Fibroblast of skin of left quadriceps (primary cell): ENCODE measurements around the gene TDRD10.
A peak's percentile ranks its signal among the peaks of the same experiment; 100 is the strongest.

ENCODE experiments used
- DNase-seq, 2 experiments: peaks; one replicate each; pipeline ENCODE4 v3.0.0-alpha.2; 2013; ENCODE audit warnings: low read depth in 2 of 2

Gene TDRD10

DNA sequence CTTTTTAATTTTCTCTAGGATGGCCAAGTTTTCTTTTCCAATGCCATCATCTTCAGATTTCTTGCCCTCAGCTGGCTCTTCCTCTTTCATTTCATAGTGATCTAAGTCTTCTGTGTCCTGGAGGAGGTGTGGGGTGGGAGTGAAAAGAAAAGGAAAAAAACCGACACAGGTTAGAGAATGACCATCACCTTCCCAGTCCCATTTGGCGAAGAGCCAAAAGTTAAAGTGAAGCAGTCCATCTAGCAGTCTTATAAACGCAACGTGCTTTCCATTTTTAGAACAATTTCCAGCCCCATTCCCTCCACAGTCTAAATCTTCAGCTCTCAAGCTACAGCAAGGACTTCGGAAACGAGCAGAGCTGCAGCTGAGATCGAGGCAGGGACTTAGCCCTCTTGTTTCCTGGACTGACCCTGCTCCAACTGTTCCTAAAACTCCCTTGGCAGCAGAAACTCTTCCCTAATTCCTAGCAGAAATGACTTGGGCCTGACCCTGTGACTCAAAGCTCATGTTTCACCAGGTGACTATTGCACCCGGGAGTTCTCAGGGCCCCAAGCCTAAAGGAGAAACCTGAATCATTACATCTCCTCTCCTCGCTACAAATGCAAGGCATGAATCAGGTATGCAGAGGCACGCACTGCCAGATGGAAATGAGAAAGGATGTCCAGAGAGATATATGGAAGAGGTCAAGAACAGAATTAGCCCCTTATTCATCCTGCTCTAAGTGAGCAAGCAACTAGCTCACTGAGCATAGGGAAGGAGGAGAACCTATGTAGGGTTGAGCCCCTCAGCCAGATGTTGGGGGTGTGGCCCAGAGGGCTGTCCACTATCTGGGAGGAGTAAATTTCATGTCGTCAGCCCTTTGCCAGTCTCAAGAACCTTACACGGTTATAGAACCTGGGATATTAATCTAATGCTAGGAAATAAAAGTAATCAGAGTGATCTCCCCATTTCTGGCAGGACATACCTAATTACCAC lies 51.3 kb downstream of the TDRD10 start:
- no peak for DNase-seq

DNA sequence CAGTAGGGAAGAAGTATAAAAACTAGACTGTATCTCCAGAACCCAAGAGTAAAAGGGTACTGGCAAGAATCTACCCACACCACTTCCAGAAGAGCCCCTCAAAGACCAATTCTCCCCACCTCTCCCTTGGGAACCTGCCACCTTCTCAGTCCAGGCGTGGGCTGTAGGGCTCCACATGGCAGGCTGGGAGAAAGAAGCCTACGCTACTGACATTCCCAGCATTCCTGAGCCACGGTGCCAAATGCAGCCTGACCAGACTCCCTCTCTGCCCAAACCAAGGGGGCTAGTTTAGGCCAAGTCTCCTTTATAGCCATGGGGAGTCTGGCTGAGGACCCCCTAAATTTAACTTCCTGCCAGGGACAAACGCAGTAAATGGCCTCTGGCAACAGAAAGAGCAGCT lies 54.4 kb downstream of the TDRD10 start:
- DNase-seq = no peak

DNA sequence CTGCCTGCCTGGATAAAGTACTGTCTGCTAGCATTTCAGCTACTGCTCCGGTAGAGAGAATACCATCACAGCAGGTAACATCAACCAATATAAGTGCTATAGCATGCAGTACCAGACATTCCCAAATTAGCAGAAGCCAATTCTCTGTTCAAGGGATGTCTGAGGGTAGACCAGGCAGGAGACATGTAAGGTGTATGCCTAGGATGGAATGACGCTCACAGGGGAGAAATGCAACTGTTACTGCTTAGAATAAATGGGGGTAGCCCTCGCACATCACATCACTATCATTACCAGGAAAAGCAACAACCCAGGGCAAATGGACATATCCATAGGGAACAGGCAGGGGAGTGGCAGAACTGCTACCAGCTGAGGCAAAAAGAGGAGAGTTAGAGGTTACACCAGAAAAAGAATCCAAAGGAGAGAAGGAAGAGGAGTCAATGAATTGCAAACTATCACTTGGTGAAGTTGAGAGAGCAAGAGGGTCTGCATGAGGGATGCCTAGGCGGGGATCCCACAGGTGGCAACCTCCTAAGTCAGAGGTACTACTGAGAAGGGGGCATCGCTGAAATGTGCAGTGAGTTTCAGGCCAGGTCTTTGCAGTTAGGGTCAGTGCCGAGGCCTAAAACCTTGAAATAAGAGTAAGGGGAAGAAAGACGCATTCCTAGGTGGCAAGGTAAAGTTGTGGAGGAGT lies 55.4 kb downstream of the TDRD10 start:
- no peak for DNase-seq

DNA sequence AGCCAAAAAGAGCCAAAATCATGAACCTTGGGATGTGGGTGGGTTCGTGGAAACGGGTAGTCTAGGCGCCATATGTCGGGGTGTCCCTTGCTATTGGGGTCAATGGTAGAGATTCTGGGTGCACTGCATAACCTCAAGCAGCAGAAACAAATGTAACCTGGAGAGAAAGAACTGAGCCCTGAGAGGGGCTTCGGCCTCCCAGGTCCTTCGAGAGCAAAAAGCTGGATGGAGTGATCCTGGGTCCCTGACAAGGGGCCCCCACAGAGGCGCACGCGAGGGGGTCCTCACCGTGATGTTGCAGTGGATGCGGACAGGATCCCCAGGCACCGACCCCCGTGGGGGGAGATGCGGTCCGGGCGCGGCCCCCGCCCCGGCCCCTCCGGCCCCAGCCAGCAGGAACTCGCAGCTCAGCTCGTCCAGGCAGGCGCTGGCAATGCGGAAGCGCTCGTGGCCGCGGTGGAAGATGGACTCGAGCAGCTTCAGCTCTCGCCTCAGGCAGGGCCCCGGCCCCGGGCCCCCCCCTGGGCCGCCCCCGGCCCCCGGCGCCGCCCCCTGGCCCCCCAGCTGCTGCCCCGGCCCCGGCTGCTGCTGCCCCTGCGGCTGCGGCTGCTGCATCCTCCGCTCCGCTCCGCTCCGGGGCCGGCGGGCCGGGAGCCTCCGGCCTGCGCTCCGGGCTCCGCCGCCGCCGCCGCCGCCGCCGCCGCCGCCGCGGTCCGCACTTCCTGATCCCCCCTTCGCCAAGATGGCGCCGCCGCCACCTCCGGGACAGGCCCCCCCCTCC lies 56.1 kb downstream of the TDRD10 start, which contains the start of gene UBE2Q1:
TSS of gene UBE2Q1 (minus strand) at position 724 of the 781 bp plus-strand sequence. CDS start at position 615, 109 bp downstream.
- no peak for DNase-seq

DNA sequence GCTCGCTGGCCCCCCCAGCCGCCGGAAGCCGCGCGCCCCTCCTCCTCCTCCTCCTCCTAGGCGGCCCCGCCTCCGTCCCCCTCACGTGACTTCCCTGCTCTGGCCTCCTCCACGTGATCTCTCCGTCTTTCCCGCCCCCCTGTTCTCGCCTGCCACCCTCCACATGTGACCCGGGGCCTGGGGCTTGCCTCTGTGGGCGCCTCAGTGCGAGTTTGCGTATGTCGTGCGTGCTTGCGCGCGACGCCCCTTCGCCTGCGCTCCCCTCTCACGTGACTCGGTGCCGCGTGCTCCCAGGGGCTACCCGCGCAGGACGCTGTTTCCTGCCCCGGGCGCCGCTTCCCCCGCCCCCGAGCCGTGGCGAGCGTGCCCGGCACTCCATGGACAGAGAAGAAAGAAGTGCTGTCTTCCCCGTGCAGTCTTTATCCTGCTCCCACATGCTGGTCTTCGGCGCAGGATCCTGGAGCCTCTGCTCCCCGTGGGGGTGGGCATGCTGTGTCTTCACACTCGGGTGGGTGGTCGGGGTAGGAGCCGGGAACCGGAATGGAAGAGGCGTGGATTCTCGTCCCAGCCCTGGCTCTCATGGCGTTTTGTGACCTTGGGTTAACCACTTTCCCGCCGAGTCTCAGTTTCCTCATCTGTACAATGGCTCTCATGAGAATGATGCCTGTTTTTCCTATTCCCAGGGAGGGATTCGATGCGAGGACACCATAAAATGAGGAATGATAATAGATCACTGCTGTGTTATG lies 56.9 kb downstream of the TDRD10 start:
- peak; percentile 98 for DNase-seq

DNA sequence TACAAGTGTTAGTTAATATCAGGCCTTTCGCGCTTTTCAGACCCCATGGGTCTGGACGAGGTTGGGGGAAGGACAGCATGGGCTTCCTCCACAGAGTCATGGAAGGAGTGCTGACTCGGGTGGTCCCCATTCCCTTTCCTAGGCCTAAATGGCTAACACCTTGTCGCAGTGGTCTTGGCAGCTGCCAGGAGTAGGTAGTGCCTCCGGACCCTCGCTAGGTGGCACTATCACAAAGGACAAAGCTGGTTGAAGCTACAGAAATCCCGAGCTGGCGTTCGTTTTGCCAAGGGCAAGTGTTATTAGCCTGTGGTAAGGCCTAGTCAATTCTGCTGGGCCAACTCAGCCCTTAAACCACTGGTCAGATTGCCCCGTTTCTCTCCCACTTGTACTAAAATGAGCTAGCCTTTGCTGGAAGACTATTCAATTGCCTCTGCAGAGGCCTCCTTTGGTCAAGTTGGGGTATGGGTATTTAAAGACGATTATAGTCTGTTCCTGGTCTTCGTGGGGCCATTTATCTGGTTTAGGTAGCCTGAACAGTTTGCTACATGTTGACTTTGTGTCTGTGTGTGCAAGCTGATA lies 57.5 kb downstream of the TDRD10 start:
- peak; percentile 67 to 72 for DNase-seq

DNA sequence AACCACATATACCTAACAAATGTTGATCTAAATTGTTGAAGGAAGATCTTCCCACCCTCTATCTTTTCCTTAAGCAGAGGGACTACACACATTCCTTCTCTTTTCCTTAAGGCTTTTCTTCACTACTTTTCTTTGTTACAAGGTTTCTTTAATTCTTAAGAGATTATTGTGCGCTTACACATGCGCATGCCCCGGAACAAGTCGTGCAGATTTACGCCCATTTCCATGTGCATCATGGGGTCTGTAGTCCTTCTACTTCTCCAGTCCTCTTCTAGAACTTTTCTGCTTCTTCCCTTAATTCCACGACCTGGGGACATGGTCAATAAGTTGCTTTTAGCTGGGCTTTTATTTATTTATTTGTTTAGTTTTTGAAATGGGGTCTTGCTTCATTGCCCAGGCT lies 63.9 kb downstream of the TDRD10 start:
- DNase-seq = no peak

DNA sequence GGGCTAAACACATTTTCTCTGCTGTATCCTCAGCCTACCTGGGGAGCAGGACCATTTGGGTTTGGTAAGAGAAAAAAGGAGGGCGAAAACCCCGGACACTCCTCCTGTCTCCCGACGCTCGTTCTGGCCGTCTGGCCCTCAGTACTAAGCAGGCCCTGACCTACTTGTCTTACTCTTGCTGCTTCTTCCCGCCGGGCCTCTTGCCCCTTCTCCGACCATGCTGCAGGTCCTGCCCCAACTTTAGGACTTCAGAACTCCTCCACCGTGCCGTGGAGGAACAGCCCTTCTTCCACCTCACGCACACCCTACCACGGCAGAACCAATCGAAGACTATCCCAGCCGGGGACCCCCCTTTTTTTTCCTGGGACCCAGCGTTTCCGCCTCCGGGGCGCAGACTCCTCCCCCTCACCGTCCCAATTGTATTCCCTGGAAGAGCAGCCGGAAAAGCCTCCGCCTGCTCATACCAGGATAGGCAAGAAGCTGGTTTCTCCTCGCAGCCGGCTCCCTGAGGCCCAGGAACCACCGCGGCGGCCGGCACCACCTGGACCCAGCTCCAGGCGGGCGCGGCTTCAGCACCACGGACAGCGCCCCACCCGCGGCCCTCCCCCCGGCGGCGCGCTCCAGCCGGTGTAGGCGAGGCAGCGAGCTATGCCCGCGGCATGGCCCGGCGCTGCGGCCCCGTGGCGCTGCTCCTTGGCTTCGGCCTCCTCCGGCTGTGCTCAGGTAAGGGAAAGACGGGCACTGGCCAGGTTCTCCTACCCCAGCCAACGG lies 65.6 kb downstream of the TDRD10 start, which contains the start of gene CHRNB2:
TSS of gene CHRNB2 (plus strand) at position 393 of the 771 bp plus-strand sequence. CDS start at position 660, 267 bp downstream.
- no peak for DNase-seq

DNA sequence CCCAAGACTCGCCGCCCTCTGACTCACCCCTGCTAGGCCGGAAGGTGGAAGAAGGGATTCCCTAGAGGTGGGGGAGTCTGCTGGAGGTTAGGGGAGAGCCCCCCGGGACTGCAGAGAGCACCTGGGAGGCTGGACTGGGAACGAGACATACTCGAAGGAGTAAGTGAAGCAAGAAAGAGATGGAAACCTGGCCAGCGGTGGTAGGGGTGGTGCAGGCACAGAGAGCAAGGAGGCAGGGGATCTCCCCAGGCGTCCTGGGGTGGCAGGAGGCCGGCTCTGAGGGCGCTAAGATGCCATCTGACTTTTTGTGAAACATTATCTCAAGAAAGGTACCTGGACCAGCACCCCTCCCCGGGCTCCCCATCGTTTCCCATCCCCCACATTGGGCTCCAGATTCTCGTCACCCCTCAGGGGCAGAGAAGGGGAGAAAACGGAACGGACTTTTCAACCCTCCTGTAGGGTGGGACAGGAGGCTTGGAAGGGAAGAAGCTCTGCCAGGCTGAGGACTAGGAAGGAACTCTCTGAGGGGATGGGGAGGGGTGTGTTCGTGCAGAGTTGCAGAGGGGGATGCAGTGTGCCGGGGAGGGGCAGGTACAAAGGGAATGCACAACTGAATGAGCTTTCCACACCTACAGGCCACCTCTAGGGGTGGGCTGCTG lies 66.3 kb downstream of the TDRD10 start:
- DNase-seq = no peak

DNA sequence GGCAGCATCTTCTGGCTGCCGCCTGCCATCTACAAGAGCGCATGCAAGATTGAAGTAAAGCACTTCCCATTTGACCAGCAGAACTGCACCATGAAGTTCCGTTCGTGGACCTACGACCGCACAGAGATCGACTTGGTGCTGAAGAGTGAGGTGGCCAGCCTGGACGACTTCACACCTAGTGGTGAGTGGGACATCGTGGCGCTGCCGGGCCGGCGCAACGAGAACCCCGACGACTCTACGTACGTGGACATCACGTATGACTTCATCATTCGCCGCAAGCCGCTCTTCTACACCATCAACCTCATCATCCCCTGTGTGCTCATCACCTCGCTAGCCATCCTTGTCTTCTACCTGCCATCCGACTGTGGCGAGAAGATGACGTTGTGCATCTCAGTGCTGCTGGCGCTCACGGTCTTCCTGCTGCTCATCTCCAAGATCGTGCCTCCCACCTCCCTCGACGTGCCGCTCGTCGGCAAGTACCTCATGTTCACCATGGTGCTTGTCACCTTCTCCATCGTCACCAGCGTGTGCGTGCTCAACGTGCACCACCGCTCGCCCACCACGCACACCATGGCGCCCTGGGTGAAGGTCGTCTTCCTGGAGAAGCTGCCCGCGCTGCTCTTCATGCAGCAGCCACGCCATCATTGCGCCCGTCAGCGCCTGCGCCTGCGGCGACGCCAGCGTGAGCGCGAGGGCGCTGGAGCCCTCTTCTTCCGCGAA lies 69.4 kb downstream of the TDRD10 start:
- no peak for DNase-seq

DNA sequence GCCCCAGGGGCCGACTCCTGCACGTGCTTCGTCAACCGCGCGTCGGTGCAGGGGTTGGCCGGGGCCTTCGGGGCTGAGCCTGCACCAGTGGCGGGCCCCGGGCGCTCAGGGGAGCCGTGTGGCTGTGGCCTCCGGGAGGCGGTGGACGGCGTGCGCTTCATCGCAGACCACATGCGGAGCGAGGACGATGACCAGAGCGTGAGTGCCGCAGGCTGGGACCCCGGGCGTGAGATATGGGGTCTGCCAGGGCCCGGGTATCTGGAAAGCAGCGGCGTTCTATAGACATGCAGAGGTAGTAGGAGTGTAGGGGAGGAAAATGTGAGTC lies 69.9 kb downstream of the TDRD10 start:
- DNase-seq = no peak

DNA sequence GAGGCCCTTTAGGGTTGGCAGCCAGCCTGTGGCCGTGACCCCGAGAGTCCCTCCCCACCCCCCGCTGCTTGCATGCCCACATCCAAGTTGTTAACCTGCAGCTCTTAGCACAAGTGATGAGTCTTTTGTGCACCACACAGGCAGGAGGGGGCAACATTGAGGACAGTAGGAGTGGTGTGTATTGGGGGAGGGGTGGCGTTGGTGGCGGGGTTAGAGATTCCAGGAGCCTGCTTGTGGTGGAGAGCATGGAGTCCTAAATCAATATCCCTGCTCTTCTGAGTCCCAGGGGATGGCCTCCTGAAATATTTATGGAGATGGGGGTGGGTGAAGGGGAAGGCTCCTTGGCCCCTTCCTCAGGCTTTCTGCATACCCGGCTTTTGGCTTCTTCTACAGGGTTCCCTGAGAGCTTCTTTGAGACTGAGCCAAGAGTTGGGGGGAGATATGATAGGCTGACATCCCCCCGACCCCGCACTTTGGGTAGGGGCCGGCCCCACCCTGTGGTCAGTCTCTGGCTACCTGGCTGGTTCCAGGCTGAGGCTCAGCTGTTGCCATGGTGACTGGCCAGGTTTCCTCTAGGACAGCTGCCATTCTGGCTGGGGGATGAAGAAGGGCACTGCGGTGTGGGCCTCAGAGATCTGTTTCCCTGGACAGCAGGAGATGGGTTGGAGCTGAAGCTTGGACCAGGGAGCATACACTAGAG lies 70.6 kb downstream of the TDRD10 start:
- no peak for DNase-seq

DNA sequence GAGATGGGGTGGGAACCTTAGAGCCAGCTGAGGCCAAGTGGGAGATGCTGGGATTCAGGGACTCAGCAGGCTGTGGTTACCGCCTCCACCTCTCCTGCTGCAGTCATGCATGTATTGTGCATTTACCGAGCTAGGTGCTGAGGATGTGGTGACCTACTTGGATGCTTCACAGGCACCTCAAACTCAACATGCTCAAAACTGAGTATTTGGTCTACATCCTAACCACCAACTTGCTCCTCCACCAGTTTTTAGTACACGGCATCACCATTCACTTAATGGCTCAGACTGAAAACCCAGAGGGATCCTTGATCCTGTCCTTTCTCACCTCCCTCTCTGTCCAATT lies 71.1 kb downstream of the TDRD10 start:
- DNase-seq = no peak

DNA sequence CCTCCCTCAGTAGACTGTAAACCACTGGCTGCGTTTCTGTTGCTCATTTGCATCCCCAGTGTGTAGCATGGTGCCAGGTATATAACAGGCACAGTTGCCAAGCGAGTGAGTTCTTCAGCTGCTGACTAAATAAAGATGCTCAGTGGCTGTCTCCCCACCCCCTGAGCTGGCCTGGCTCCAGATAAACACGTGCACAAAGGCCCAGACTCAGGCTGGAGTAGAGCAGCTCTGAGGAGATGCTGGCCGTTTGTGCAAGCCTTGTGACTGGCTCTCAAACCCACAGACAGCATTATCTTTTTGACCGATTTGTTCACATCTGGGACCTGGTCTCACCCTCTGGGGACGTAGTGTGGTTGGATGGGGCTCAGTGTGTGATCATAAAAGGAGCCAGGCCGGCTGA lies 72.7 kb downstream of the TDRD10 start:
- DNase-seq = peak; percentile 13 to 16

DNA sequence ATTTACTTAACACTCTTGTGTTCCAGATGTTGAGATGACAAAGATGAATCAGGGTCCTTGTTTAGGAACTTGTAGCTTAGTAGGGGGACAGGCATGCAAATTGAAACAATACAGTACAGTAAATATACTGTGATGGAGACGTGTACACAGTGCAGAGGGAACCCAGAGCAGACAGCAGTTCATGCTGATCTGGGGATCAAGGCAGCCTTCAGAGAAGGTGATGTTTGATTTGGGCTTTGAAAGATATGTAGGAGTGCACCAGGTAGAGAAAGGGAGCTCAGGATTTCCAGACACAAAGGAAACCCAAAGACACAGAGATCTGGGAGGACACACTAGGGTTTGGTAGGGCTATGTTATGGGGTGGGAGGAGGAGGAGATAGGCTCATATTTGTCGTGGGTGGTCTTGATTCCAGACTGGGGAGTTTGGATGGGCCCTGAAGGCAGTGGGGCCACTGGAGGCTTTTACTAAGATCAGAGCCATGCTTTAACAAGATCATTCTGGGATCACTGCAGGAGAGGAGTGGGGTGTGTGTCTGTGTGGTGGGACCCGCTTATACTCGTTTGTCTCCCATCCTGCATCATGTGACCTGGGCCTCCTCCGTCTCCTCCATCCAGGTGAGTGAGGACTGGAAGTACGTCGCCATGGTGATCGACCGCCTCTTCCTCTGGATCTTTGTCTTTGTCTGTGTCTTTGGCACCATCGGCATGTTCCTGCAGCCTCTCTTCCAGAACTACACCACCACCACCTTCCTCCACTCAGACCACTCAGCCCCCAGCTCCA lies 73.3 kb downstream of the TDRD10 start:
- no peak for DNase-seq

DNA sequence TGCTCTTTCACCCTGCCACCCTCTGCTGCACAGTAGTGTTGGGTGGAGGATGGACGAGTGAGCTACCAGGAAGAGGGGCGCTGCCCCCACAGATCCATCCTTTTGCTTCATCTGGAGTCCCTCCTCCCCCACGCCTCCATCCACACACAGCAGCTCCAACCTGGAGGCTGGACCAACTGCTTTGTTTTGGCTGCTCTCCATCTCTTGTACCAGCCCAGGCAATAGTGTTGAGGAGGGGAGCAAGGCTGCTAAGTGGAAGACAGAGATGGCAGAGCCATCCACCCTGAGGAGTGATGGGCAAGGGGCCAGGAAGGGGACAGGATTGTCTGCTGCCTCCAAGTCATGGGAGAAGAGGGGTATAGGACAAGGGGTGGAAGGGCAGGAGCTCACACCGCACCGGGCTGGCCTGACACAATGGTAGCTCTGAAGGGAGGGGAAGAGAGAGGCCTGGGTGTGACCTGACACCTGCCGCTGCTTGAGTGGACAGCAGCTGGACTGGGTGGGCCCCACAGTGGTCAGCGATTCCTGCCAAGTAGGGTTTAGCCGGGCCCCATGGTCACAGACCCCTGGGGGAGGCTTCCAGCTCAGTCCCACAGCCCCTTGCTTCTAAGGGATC lies 74.0 kb downstream of the TDRD10 start:
- no peak for DNase-seq

DNA sequence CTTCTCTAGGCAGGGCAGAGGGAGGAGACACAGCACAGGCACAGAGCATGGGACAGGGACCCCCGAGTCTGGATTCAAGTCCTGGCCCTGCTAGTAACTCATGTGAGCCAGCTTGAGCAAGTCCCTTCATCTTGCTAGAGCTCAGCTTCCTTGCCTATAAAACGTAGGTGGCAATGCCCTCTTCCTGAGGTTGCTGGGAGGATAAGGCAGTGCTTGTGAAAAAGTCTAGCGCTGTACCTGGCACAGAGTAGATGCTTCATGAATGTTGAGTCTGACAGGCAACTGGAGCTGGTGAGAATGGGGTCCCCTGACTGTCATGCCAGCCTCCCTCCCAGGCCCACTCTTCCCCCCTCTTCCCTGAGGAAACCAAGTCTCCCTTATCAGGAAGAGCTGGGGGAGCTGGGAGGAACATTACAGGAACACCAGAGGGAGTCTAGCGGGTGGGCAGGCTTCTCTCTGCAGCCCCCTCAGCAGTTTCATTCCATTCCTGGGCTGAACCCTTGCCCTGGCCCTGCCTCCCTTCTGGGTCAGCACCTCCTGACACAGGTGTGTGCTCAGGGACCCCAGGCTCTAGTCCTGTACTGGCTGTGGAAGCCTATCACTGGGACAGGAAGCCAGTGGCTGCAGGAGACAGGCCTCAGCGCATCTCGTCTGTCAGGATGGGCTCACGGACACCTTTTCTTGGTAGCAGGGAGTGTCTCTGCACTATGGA lies 75.5 kb downstream of the TDRD10 start:
- no peak for DNase-seq
